OCI-LY3 (cell line): Measurements from ENCODE around the gene CTAG1A.
"Not testable (repeated sequence)": the region's sequence is repeated elsewhere in the genome, so short reads cannot be mapped to it uniquely, and the experiment has no call there.

ENCODE experiments used
- CTCF ChIP-seq: fragments of 200-600, 300-600 bp; sonication (generic); IDR thresholded peaks from 2 replicates; pipeline ENCODE4 v1.5.1; 2014; ENCODE audit warnings: antibody characterized with exemption, low read length, low read depth
- EZH2phosphoT487 ChIP-seq: fragments of 200-600 bp; shearing (Covaris generic); IDR thresholded peaks from 2 replicates; pipeline ENCODE4 v1.6.1; 2018; ENCODE audit warnings: antibody characterized with exemption, mixed run types, low read depth

- TF ChIP-seq CTCF, EZH2phosphoT487: not testable (repeated sequence)
These were observed 14.6 kb upstream of the CTAG1A start for GRCh38 chrX:154570361-154570760.
